ENCODE data around the gene PADI3. TPM values are rescaled to one million over a fixed set of nuclear protein-coding genes. Genes with fewer than 3 reads are reported as not detected.
A peak's percentile ranks its signal among the peaks of the same experiment; 100 is the strongest.

PADI3 gene
- polyA plus RNA-seq, 1 donor from 2014 or later, result not detected

GRCh38 chr1:17264470-17264869 lies 15.6 kb downstream of the PADI3 start:
- H3K27ac Mint-ChIP-seq, result no peak overlapping the region
- H3K36me3 Mint-ChIP-seq, result no peaks in the 10 kb centered on the region
- H3K4me1 Mint-ChIP-seq, result peaks cover 0 to 2% (median 0%) of the 10 kb centered on the region in 3 donors
- H3K27me3 Mint-ChIP-seq, result no peaks in the 10 kb centered on the region
- no peaks in the 10 kb centered on the region for H3K9me3 Mint-ChIP-seq
- H3K4me3 Mint-ChIP-seq, result no peak overlapping the region

- no peaks in the 10 kb centered on the region for H3K27me3 Mint-ChIP-seq
- H3K27ac Mint-ChIP-seq, result no peak overlapping the region
- H3K4me3 Mint-ChIP-seq, result no peak overlapping the region
- no peaks in the 10 kb centered on the region for H3K9me3 Mint-ChIP-seq
- H3K36me3 Mint-ChIP-seq, result no peaks in the 10 kb centered on the region
- H3K4me1 Mint-ChIP-seq, result peaks cover 0 to 2% (median 0%) of the 10 kb centered on the region in 3 donors
Observed at GRCh38 chr1:17265162-17265561, 16.3 kb downstream of the PADI3 start.

- H3K36me3 Mint-ChIP-seq, result no peaks in the 10 kb centered on the region
- no peaks in the 10 kb centered on the region for H3K9me3 Mint-ChIP-seq
- peaks cover 0 to 2% (median 0%) of the 10 kb centered on the region in 3 donors for H3K4me1 Mint-ChIP-seq
- H3K27ac Mint-ChIP-seq, result no peak overlapping the region
- H3K4me3 Mint-ChIP-seq, result no peak overlapping the region
- no peaks in the 10 kb centered on the region for H3K27me3 Mint-ChIP-seq
Observed at GRCh38 chr1:17265950-17266349, 17.1 kb downstream of the PADI3 start.

GRCh38 chr1:17270891-17271765 lies 22.2 kb downstream of the PADI3 start:
- H3K36me3 Mint-ChIP-seq, result no peaks in the 10 kb centered on the region
- H3K27me3 Mint-ChIP-seq, result peaks cover 4% of the 10 kb centered on the region
- no peak overlapping the region for H3K4me3 Mint-ChIP-seq
- H3K9me3 Mint-ChIP-seq, result peaks cover 0 to 1% (median 0%) of the 10 kb centered on the region in 3 donors
- H3K4me1 Mint-ChIP-seq, result peaks cover 0 to 6% (median 0%) of the 10 kb centered on the region in 3 donors
- H3K27ac Mint-ChIP-seq, result no peak overlapping the region

- no peaks in the 10 kb centered on the region for H3K36me3 Mint-ChIP-seq
- H3K9me3 Mint-ChIP-seq, result peaks cover 0 to 1% (median 0%) of the 10 kb centered on the region in 3 donors
- H3K4me3 Mint-ChIP-seq, result no peak overlapping the region
- peaks cover 0 to 6% (median 0%) of the 10 kb centered on the region in 3 donors for H3K4me1 Mint-ChIP-seq
- H3K27ac Mint-ChIP-seq, result no peak overlapping the region
- peaks cover 4% of the 10 kb centered on the region for H3K27me3 Mint-ChIP-seq
Observed at GRCh38 chr1:17272066-17272465, 23.2 kb downstream of the PADI3 start.

- H3K4me1 Mint-ChIP-seq, result peaks cover 0 to 6% (median 0%) of the 10 kb centered on the region in 3 donors
- peaks cover 0 to 1% (median 0%) of the 10 kb centered on the region in 3 donors for H3K9me3 Mint-ChIP-seq
- H3K27me3 Mint-ChIP-seq, result peaks cover 8% of the 10 kb centered on the region
- no peak overlapping the region for H3K4me3 Mint-ChIP-seq
- no peak overlapping the region for H3K27ac Mint-ChIP-seq
- no peaks in the 10 kb centered on the region for H3K36me3 Mint-ChIP-seq
Observed at GRCh38 chr1:17272646-17273045, 23.7 kb downstream of the PADI3 start.

- H3K4me1 Mint-ChIP-seq, result peaks cover 0 to 6% (median 0%) of the 10 kb centered on the region in 3 donors
- H3K4me3 Mint-ChIP-seq, result no peak overlapping the region
- H3K27ac Mint-ChIP-seq, result no peak overlapping the region
- peaks cover 8% of the 10 kb centered on the region for H3K27me3 Mint-ChIP-seq
- peaks cover 0 to 1% (median 0%) of the 10 kb centered on the region in 3 donors for H3K9me3 Mint-ChIP-seq
- no peaks in the 10 kb centered on the region for H3K36me3 Mint-ChIP-seq
Observed at GRCh38 chr1:17273096-17273495, 24.2 kb downstream of the PADI3 start.

- peaks cover 0 to 1% (median 0%) of the 10 kb centered on the region in 3 donors for H3K9me3 Mint-ChIP-seq
- H3K27ac Mint-ChIP-seq, result peak overlapping the region in 1 of 3 donors; percentile 88
- peaks cover 0 to 4% (median 0%) of the 10 kb centered on the region in 3 donors for H3K4me1 Mint-ChIP-seq
- peaks cover 8% of the 10 kb centered on the region for H3K27me3 Mint-ChIP-seq
- no peak overlapping the region for H3K4me3 Mint-ChIP-seq
- H3K36me3 Mint-ChIP-seq, result no peaks in the 10 kb centered on the region
Observed at GRCh38 chr1:17274186-17275170, 25.6 kb downstream of the PADI3 start.

GRCh38 chr1:17276568-17276967 lies 27.7 kb downstream of the PADI3 start:
- no peak overlapping the region for H3K27ac Mint-ChIP-seq
- H3K9me3 Mint-ChIP-seq, result peaks cover 0 to 1% (median 0%) of the 10 kb centered on the region in 3 donors
- H3K36me3 Mint-ChIP-seq, result no peaks in the 10 kb centered on the region
- H3K4me1 Mint-ChIP-seq, result peaks cover 0 to 4% (median 0%) of the 10 kb centered on the region in 3 donors
- peaks cover 12% of the 10 kb centered on the region for H3K27me3 Mint-ChIP-seq
- no peak overlapping the region for H3K4me3 Mint-ChIP-seq

GRCh38 chr1:17277511-17278159 lies 28.7 kb downstream of the PADI3 start:
- H3K36me3 Mint-ChIP-seq, result no peaks in the 10 kb centered on the region
- H3K27ac Mint-ChIP-seq, result no peak overlapping the region
- H3K27me3 Mint-ChIP-seq, result peaks cover 12% of the 10 kb centered on the region
- H3K4me3 Mint-ChIP-seq, result no peak overlapping the region
- peaks cover 0 to 10% (median 3%) of the 10 kb centered on the region in 3 donors for H3K4me1 Mint-ChIP-seq
- H3K9me3 Mint-ChIP-seq, result peaks cover 0 to 1% (median 0%) of the 10 kb centered on the region in 3 donors

GRCh38 chr1:17278996-17279830 lies 30.3 kb downstream of the PADI3 start:
- Mint-ChIP-seq H3K27me3 (peaks cover 15% of the 10 kb centered on the region), H3K9me3 (peaks cover 0 to 1% (median 0%) of the 10 kb centered on the region in 3 donors), H3K4me3 (no peak overlapping the region), H3K36me3 (no peaks in the 10 kb centered on the region), H3K27ac (no peak overlapping the region), H3K4me1 (peaks cover 0 to 10% (median 3%) of the 10 kb centered on the region in 3 donors)

GRCh38 chr1:17280436-17280835 lies 31.5 kb downstream of the PADI3 start:
- H3K36me3 Mint-ChIP-seq, result no peaks in the 10 kb centered on the region
- H3K9me3 Mint-ChIP-seq, result peaks cover 0 to under 1% (median 0%) of the 10 kb centered on the region in 3 donors
- peaks cover 18% of the 10 kb centered on the region for H3K27me3 Mint-ChIP-seq
- no peak overlapping the region for H3K4me3 Mint-ChIP-seq
- no peak overlapping the region for H3K27ac Mint-ChIP-seq
- H3K4me1 Mint-ChIP-seq, result peaks cover 0 to 6% (median 3%) of the 10 kb centered on the region in 3 donors

- no peaks in the 10 kb centered on the region for H3K9me3 Mint-ChIP-seq
- peak overlapping the region in 1 of 3 donors; percentile 50 for H3K27ac Mint-ChIP-seq
- H3K4me1 Mint-ChIP-seq, result peaks cover 0 to 6% (median 3%) of the 10 kb centered on the region in 3 donors
- peaks cover 19% of the 10 kb centered on the region for H3K27me3 Mint-ChIP-seq
- H3K4me3 Mint-ChIP-seq, result no peak overlapping the region
- no peaks in the 10 kb centered on the region for H3K36me3 Mint-ChIP-seq
Observed at GRCh38 chr1:17280894-17281293, 32.0 kb downstream of the PADI3 start.
